Effector CD4-positive, alpha-beta T cell (primary cell): ENCODE data around the gene ITGA3.
A peak's percentile ranks its signal among the peaks of the same experiment; 100 is the strongest.

Experiments
- DNase-seq: peaks from one replicate; pipeline ENCODE4 v3.0.0-alpha.2; 2020

Gene ITGA3

GRCh38 chr17:50072925-50073324 is 17.0 kb downstream of the ITGA3 start:
- no peak for DNase-seq

DNA sequence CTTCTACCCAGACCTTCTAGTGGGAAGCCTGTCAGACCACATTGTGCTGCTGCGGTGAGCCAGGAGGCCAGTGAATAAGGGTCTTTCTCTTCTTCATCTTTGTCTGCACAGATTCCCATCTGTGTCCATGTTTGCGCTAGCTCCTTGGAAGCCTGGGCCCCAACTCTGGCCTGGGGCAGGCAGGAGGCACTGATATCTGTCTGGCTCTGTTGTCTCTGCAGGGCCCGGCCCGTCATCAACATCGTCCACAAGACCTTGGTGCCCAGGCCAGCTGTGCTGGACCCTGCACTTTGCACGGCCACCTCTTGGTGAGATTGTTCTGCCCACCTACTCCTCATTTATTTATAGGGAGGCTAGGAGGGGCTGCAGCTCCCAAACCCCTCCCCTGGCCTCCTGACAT is 18.3 kb downstream of the ITGA3 start:
- no peak for DNase-seq

GRCh38 chr17:50075446-50076032 is 19.6 kb downstream of the ITGA3 start:
- no peak for DNase-seq

DNA sequence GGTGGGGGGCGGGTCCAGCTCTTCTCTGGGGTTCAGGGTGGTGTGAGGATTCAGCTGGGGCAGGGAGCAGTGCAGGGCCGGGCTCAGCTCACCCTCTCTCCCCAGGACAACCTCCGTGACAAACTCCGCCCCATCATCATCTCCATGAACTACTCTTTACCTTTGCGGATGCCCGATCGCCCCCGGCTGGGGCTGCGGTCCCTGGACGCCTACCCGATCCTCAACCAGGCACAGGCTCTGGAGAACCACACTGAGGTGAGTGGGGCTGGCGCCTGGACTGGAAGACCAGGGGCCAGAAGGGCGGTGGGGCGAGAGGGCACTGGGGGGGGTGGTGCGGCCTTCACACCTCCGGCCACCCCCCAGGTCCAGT is 20.3 kb downstream of the ITGA3 start:
- no peak for DNase-seq

DNA sequence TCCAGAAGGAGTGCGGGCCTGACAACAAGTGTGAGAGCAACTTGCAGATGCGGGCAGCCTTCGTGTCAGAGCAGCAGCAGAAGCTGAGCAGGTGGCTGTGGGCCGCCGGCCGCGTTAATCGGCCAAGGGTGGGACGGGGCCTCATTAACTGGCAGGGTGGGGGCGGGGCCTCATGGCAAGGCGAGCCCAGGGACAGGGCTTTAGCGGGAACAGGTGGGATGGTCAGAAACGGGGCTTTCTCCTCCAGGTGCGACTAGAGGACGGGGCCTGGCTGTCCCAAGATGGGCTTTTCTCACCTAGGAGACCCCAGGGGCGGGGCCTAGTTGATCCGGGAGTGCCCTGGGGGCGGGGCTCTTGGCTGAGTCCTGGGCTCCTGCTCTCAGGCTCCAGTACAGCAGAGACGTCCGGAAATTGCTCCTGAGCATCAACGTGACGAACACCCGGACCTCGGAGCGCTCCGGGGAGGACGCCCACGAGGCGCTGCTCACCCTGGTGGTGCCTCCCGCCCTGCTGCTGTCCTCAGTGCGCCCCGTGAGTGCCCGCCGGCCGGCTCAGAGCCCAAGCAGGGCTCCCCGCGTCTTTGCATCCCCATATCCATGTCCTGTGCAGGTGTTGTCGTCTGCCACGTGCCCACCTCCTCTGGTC is 20.8 kb downstream of the ITGA3 start:
- DNase-seq: no peak

- no peak for DNase-seq
These were observed 22.5 kb downstream of the ITGA3 start for GRCh38 chr17:50078430-50078829.

DNA sequence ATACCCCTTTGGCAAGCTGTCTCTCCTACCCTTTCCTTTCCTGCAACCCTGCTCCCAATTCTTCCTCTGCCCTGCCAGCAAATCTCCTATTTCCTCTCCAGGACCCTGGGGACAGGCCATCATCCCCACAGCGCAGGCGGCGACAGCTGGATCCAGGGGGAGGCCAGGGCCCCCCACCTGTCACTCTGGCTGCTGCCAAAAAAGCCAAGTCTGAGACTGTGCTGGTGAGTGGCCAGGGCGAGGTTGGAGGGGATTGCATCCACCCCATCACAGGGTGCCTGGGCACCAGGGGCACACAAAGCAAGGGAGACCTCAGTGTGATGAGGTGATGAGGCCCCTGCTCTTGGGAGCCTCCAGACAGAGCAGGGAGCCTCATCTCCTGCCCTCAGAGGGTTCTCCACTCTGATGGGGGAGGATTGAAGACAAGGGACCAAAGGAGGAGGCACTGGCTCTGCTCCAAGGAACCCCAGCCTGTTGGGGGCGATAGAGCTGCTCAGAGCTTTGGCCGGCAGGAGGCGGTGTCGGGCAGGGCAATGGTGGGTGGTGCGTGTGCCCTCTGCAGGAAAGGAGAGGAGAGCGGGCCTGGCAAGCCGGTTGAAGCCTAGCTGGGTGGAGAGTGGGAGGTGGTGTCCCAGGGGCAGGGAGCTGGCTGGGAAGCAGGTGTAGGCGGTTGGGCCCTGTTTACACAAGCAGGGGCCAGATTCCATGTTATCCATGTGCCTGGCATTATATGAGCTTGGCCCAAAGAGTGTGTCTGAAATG is 23.6 kb downstream of the ITGA3 start:
- DNase-seq: no peak

GRCh38 chr17:50080096-50080480 is 24.2 kb downstream of the ITGA3 start:
- DNase-seq: no peak

DNA sequence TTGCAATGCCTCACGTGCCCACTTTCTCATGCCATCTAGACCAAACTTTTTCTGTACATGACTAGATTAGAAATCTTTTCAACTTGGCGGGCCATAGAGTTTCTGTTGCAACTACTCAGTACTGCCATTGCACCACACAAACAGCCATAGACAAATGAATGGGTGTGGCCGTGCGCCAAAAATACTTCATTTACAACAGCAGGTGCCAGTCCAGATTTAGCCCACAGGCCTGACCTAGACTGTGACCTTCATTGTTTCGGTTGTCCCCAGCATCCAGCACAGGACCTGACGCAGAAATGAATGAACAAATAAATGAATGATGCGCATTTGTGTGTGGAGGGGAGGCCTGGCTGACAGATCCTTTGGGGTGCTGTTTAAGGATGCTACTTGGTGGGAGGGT is 24.9 kb downstream of the ITGA3 start:
- no peak for DNase-seq

DNA sequence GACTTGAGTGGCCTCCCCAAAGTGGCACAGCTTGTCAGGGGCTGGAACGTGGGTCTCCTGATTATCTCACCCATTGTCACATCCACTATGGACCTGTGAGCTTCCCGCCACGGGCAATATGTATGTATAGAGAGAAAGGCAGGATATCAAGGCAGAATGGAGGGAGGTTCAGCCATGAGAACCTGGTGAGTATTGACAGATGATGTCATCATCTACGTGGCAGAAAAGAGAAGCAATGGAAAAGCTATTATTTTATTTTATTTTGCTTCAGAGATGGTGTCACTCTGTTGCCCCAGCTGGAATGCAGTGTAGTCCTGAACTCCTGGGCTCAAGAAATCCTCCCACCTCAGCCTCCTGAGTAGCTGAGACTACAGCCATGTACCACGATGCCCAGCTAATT is 25.8 kb downstream of the ITGA3 start:
- no peak for DNase-seq

DNA sequence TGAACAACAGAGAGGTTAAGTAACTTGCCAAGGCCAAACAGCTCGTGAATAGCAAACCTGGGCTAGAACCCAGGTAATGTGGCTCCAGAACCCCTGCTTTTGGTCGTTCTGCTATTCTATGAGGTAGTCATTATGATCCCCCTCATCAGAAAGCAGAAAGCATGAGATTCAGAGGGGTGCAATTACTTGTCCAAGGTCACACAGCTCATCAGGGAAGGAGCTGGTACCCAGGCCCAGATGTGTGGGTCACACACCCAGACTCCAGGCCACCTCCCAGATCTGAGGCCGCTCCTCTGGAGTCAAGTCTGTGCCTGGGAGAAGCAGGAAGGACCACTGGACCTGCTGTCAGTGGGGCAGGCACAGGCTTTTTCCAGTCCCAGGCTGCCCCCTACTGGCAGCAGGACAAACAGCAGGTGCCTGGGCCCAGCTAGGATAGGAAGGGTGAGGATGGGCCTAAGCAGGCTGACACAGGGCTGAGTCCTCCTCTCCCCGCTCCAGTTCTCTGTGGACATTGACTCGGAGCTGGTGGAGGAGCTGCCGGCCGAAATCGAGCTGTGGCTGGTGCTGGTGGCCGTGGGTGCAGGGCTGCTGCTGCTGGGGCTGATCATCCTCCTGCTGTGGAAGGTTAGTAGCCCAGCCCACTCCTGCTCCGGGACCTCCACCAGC is 31.5 kb downstream of the ITGA3 start:
- DNase-seq: peak; percentile 66

DNA sequence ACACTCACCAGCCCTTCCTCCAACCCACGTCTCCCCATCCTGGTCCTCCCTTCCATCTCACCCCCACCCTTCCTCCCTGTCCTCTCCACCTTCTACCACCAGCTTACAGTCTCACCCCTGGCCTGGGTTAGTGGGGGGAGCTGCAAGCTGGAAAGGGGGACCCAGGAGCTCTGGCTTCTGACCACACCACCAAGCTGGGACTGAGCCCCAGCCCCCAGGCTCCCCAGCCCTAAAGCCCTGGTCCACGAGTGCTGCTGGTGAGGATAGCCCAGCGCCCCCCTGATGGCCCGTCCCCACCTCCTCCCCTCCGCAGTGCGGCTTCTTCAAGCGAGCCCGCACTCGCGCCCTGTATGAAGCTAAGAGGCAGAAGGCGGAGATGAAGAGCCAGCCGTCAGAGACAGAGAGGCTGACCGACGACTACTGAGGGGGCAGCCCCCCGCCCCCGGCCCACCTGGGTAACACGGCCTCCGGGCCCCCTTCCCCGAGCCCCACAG is 32.0 kb downstream of the ITGA3 start:
- no peak for DNase-seq

GRCh38 chr17:50088952-50089825 is 33.3 kb downstream of the ITGA3 start:
- DNase-seq: no peak

- no peak for DNase-seq
These were observed 34.2 kb downstream of the ITGA3 start for GRCh38 chr17:50090071-50090470.

- no peak for DNase-seq
These were observed 35.3 kb downstream of the ITGA3 start for GRCh38 chr17:50090971-50091917.

DNA sequence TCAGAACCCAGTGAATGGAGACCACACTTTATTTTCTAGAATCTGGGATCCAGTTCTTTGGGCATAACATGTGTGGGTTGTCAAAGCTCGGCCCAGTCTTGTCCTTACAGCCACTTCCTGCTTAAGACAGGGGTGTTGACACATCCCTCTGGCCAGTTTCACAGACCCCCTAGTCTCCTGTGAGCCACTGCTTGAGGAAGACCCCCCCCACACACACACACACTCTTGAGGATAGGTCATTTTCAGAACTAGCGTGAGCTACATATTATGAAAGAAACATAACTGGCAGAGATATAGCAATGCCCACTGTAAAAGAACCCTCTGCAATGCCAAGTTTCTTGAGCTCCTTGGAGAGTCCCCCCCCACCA is 36.0 kb downstream of the ITGA3 start:
- no peak for DNase-seq

GRCh38 chr17:50093246-50093645 is 37.3 kb downstream of the ITGA3 start:
- DNase-seq: no peak

DNA sequence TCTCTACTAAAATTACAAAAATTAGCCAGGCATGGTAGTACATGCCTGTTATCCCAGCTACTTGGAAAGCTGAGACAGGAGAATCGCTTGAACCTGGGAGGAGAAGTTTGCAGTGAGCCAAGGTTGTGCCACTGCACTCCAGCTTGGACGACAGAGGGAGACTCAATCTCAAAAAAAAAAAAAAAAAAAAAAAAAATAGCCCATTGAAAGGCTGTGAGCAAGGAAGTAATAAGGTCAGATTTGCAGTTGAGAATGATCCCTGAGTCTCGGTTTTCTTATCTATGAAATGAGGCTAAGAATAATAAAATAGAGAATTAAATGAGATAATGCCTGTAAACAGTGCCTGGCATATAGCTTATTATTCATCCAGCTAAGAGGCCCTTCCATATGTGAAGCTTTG is 37.9 kb downstream of the ITGA3 start:
- no peak for DNase-seq

- DNase-seq: peak; percentile 90
These were observed 38.4 kb downstream of the ITGA3 start for GRCh38 chr17:50094243-50094752.

DNA sequence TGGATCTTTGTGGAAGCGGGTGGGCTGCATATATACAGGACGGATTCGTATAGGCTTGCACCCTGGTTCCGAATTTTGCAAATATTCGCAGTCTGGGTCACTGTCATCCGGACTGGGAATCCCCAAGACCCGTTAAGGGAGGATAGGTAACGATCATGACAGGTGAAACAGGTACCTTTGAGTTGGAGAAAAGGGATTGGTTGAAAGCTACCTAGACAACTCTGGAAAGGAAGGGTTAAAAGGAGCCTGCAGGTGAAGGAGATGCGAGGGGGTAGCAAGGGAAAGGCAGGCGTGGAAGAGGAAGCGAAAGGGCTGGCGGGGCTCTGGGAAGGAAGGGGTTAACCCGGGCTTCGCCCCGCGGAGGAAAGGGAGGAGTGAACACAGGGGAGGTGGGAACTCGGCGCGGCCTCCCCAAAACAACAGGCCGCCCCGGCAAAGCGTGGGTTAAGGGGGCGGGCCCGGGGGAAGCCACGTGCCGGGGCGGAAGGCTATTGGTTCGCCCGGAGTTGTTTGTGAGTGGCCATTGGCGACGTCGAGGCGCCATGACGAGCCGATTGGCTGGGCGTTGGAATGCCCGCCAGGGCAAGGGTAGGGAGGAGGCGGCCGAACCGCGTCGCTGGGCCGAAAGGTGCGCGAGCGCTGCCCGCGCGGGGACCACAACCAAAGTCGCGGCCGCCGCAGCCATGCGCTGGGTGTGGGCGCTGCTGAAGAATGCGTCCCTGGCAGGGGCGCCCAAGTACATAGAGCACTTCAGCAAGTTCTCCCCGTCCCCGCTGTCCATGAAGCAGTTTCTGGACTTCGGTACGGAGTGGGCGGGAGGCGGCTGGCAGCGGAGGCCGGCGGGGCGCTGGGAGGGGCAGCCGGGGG is 39.1 kb downstream of the ITGA3 start, which contains the start of gene PDK2:
PDK2 (plus strand) TSS at position 599 of the 867 bp plus-strand sequence; CDS start at position 684, 85 bp downstream.
- peak; percentile 94 for DNase-seq
